GM18867 (cell line): ENCODE measurements around the gene TTC28.
"Not testable (repeated sequence)": the region's sequence is repeated elsewhere in the genome, so short reads cannot be mapped to it uniquely, and the experiment has no call there.

Source experiments
- ATAC-seq: cut with Tn5 transposase; IDR thresholded peaks from one replicate; pipeline ENCODE4 v1.9.1; 2021; ENCODE audit warnings: mild to moderate bottlenecking, moderate library complexity; ENCODE audit not compliant: unreplicated experiment

TTC28 gene

DNA sequence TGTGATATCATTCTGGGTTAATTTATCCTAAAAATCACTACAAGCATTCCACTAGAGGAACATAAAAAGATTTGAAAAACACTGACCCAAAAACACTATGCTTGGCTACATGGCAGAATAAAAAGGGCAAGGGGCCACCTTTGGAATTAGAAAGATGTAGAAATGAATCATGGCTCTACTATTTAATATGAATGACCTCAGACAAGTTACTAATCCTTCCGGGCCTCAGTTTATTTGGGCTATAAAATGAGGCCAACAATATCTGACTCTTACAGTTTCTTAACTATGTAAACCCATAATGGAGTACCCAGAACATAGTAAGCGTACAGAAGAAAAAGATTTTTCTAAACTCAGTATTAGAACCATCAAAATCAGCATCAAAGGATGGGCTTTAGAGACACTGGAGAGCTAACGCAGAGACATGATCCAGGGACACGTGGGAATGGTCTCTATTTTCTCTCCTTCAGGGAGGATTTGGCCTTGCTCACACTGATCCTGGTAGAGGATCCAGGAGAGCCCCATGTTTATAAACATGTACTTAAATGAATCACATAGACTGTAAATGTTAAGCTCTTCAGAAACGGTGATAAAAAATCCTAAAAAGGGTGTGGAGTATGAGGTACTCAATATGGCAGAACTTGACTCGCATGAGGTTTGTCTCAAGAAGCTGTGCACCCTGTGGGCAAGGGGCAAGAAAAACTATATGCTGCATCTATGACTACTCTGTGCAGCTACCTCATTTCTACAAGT is 472.2 kb downstream of the TTC28 start:
- ATAC-seq = no peak

GRCh38 chr22:28205926-28206325 is 473.7 kb downstream of the TTC28 start:
- ATAC-seq = no peak

- ATAC-seq = no peak
These were observed 475.3 kb downstream of the TTC28 start for GRCh38 chr22:28204382-28204781.

- ATAC-seq = no peak
These were observed 476.4 kb downstream of the TTC28 start for GRCh38 chr22:28203286-28203685.

DNA sequence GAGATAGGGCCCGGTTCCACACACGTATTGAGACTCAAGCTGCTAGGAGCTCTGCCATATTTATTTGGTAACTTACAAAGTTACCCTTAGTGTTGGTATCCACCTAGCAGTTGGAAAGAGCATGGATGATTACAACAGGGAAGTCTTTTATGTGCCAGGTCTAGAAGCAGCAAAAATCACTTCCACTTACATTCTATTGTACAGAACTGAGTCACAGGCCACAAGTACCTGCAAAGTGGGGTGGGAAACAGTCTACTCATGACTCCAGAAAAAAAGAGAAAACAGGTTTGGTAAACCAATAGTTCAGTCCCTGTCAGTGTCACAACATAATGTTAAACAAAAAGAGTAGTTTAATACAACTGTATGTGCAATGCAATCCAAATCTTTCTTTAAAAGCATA is 480.9 kb downstream of the TTC28 start:
- no peak for ATAC-seq

GRCh38 chr22:28191571-28191970 is 488.1 kb downstream of the TTC28 start:
- ATAC-seq = not testable (repeated sequence)

- no peak for ATAC-seq
These were observed 491.3 kb downstream of the TTC28 start for GRCh38 chr22:28188178-28188879.

GRCh38 chr22:28187612-28188011 is 492.0 kb downstream of the TTC28 start:
- ATAC-seq = no peak

DNA sequence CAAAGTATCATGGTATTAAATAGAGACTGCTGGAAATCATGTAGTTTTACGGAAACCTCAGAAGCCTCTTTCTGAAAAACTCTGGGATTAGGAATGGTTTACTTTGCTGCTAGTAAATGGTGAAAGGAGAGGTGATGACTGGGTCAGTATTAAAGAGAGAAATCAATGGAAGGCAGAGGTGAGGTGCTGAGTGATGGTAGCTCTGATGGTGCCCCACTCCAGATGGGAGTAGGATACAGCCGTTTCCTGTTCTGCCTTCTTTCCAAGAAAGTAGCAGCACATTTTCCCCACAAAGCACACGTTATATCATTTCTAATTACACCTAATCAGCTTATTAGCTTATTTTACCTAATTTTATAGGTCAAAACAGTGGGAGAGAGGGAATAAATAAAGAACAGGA is 493.0 kb downstream of the TTC28 start:
- no peak for ATAC-seq

GRCh38 chr22:28185130-28185529 is 494.5 kb downstream of the TTC28 start:
- no peak for ATAC-seq

DNA sequence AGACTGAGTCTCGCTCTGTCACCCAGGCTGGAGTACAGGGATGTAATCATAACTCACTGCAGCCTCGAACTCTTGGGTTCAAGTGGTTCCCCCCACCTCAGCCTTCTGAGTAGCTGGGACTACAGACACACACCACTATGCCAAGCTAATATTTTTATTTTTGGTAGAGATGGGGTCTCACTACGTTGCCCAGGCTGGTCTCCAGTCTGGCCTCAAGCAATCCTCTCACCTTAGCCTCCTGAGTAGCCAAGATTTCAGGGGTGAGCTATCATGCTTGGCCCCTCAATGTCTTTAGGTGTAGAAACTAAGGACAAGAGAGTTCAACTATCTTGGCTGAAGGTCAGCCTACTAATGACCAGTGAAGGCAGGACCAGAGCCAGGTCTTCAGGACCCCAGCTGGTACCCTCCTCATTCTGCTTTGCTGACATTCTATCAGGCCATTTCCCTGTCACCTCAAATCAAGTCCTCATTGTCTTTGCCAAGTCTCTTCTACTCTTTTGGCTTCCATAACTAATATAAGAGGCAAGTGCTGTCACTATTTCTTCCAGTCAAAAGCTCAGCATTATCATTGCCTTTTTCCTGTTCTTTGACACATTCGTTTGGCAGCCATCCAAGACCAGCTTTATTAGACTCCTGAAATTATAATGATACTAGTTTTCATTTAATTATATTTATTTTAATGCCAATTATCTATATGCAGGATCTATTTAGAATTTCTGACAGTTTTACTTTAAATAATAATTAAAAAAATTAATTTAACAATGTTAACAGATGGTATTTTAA is 496.4 kb downstream of the TTC28 start:
- ATAC-seq = no peak

- no peak for ATAC-seq
These were observed 498.6 kb downstream of the TTC28 start for GRCh38 chr22:28180804-28181731.

DNA sequence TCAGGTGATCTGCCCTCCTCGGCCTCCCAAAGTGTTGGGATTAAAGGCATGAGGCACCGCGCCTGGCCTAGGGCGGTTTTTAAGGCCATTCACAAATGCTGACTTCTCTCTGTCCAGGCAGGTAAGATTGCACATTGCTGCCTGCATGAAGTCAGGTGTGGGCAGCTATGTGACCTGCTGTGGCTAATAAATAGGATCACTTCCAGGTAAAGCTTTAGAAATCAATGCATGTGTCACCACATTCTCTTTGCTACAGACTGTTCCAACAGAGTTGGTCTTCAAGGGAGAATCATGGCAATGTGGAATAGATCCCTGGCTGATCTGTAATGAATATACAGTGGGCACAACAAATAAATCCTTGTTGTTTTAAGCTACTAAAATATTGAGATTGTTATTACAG is 500.2 kb downstream of the TTC28 start:
- ATAC-seq = no peak

- no peak for ATAC-seq
These were observed 503.7 kb downstream of the TTC28 start for GRCh38 chr22:28175730-28176492.

GRCh38 chr22:28174509-28174908 is 505.1 kb downstream of the TTC28 start:
- no peak for ATAC-seq

DNA sequence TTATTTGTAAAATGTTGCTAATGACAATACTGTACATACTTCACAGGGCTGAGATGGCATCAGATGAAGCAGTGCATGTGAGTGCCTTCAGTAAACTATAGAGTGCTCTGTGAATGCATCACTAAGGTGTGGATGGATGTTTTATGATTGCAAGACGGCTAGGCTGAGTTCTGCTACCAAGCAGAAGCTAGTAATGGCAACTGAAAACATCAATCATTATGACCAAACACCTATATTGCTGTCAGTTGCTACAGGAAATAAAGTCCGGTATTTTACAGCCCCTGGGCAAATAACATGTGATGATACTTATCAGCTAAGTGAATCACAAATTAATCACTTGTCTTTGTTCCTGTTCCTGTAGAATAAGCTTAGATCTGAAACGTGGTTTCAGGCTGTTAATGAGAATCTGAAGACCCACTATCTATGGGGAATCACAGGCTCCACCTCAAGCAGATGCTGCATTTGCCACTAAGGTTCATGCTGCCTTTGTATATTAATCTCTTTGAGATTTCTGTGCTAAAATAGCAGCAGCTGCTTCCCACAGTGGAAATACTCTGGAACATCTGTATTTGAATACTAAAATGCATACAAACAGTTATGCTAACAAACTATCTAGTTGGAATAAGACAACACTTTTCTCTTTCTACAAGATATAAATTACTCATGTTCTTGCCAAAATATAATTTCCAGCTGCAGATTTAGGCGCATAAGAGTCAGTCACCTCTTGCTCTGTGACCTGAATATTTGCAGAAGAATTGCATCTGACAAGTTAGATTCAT is 506.6 kb downstream of the TTC28 start:
- ATAC-seq = no peak

DNA sequence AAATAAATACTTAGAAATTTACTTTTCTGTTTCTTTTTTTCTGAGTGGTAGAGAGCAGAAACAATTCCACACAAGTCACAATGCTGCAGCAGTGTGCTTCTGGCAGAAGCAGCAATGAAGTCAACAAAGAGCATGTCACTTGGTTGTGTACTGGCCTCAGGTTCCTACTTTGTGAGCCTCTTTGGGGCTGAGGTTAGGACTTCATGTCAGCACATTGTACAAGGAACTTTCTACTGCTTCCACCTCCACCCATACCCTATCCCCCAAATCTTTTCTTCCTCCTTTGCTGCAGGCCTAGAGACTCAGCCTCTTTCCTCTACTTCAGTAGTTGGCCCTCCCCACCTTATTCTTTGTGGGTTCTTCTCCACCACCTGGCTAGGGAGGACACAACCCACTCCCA is 507.9 kb downstream of the TTC28 start:
- no peak for ATAC-seq

DNA sequence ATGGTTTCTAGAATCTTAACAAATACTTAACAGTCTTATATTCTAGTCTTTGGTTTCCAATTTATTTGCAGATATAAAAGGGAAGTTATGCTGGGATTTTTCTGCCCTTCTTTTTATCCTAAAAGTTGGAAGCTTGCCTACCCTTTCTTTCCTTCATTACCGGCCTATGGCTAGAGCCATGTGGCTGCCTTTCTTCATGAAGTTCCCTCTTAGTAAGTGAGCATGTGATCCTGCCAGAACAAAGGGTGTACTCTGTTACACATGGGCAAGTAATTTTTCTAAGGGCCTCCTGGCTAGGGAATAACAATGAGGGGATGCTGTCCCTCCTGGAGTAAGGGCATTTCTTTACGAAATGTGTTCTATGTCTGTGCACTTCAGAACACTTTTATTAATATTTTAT is 508.5 kb downstream of the TTC28 start:
- ATAC-seq = no peak

DNA sequence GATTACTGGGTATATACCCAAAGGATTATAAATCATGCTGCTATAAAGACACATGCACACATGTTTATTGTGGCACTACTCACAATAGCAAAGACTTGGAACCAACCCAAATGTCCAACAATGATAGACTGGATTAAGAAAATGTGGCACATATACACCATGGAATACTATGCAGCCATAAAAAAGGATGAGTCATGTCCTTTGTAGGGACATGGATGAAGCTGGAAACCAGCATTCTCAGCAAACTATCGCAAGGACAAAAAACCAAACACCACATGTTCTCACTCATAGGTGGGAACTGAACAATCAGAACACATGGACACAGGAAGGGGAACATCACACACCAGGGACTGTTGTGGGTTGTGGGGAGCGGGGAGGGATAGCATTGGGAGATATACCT is 510.3 kb downstream of the TTC28 start:
- ATAC-seq = not testable (repeated sequence)
